Omental fat pad (tissue), 4 donors: Measurements from ENCODE around the gene LMO7. TPM values are rescaled to one million over a fixed set of nuclear protein-coding genes. Genes with fewer than 3 reads are reported as not detected.

Experiments used
- ATAC-seq: fragments of 150-250 bp; one replicate; pipeline ENCODE4 v1.9.1; 2016; ENCODE audit warnings: mild to moderate bottlenecking, moderate library complexity; ENCODE audit not compliant: low FRiP score
- DNase-seq: peaks from one replicate; pipeline ENCODE4 v3.0.0-alpha.2; 2019; ENCODE audit warnings: low spot score
- total RNA-seq, 4 donors: library from RNA; depleted of rRNA; stranded (reverse); fragments of >200 nt; gene quantifications; one replicate each; pipeline ENCODE4 v1.1.0, GENCODE V29; 2016
- TF ChIP-seq, protein P1 (sequence below), 3 donors: fragments of 450-650 bp; IDR thresholded peaks; one replicate each; pipeline ENCODE4 v1.5.1; 2016 to 2017; ENCODE audit warnings: antibody characterized with exemption in 3 of 3, mild to moderate bottlenecking in 3 of 3, moderate library complexity in 2 of 3

The LMO7 gene
- total RNA-seq, 4 donors from 2014 or later: 7.7 to 22.0 (median 12.4) TPM

DNA sequence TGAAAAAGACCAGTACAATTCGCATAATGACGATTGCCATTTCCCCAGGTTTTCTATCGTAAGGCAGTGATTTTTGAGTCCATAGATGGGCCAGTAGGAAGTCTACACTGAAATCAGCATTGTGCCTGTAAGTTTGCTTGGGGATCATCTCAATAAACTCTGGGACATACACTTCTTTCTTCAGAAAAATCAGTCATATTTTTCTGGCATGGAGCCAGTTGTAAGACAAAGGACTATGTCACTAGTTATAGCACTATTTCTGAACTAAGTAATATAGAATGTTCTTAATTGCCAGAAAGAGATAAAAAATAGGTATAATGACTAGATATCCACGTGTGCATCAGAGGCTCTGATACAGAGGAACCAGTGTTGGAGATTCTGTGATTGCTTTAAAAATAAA, 243.5 kb downstream of the LMO7 start:
- ATAC-seq (no peak), DNase-seq (no peak)
- TF ChIP-seq, protein P1, sequence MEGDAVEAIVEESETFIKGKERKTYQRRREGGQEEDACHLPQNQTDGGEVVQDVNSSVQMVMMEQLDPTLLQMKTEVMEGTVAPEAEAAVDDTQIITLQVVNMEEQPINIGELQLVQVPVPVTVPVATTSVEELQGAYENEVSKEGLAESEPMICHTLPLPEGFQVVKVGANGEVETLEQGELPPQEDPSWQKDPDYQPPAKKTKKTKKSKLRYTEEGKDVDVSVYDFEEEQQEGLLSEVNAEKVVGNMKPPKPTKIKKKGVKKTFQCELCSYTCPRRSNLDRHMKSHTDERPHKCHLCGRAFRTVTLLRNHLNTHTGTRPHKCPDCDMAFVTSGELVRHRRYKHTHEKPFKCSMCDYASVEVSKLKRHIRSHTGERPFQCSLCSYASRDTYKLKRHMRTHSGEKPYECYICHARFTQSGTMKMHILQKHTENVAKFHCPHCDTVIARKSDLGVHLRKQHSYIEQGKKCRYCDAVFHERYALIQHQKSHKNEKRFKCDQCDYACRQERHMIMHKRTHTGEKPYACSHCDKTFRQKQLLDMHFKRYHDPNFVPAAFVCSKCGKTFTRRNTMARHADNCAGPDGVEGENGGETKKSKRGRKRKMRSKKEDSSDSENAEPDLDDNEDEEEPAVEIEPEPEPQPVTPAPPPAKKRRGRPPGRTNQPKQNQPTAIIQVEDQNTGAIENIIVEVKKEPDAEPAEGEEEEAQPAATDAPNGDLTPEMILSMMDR (IDR thresholded peaks at IDR 0.05): no peak

DNA sequence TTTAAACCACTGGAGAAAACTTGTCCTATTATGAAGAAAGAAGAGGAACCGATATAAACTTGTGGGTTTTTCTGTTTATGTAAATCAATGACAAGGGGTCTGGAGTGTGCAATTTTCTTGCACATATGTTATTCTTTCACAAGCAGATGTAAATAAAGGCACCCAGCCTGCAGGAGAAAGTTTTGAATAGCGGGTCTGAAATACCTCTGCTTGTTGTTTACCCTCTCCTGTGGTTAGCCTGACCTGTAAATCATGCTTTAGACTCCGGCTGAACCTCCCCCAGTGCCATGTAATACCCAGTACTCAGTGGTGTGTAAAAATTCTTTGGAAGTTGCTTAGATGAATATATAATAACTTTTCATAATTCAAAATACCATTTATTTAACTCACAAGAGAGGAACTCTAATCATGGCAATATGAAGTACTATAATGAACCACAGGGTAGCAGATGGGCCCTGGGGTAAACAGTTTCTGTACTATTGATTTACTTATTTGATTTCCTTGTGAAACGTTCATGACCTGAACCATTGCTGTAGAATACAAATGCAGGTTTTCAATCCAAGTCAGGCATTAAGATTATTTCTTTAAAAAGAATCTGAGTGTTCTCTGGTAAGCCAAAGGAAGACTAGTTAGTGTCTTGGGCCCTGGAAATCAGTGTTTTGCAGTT, 245.1 kb downstream of the LMO7 start:
- ATAC-seq: no peak
- TF ChIP-seq, protein P1 (IDR thresholded peaks at IDR 0.05): no peak

DNA sequence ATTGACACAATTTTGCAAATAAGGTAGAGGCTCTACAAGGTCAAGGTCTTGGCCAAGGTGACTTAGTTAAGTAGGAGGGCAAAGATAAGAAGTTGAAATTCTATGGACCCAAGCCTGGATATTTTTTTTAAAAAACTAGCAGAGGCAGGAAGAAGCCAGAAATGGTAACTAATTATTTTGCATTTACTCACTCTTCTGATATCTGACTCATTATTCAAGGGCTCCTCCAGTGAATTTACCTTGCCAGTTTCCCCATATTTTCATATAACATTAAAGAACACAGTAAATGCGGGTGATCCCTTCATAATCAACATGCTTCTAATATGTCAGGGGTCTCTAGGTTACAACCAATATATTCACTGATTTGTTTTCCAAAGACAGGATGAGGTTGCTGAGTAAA, 246.1 kb downstream of the LMO7 start:
- DNase-seq: no peak
- no peak for ATAC-seq
- TF ChIP-seq, protein P1 (IDR thresholded peaks at IDR 0.05): no peak

More for the DNA sequence above, 245.1 kb downstream of the LMO7 start:
- DNase-seq: no peak

GRCh38 chr13:75889427-75889826, 253.3 kb downstream of the LMO7 start:
- TF ChIP-seq, protein P1 (IDR thresholded peaks at IDR 0.05): no peak
- no peak for DNase-seq
- ATAC-seq: no peak

- DNase-seq: no peak
- no peak for ATAC-seq
- TF ChIP-seq, protein P1 (IDR thresholded peaks at IDR 0.05): no peak
These were observed 259.0 kb downstream of the LMO7 start for GRCh38 chr13:75895168-75895567.

GRCh38 chr13:75896271-75896670, 260.1 kb downstream of the LMO7 start:
- DNase-seq (no peak), ATAC-seq (no peak)
- TF ChIP-seq, protein P1 (IDR thresholded peaks at IDR 0.05): no peak

DNA sequence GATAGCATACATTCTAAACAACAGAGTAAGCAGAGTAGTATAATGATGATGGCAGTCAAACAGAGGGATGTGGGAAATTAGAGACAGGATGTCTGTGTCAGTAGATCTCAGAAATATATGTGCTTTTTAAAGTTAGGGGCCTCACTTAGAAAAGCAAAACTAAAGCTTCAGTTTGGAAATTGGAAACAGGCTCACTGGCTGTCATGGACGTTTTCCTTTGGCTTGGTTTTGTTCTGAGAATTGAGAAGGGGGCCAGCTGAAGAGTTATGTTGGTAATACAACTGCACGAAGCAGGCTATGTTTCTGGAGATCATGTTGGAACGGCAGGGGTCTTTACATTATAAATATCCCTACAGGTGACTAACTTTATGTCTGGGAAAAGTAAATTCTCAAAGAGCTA, 261.3 kb downstream of the LMO7 start:
- ATAC-seq: no peak
- DNase-seq: no peak

More for the DNA sequence above, 261.3 kb downstream of the LMO7 start:
- TF ChIP-seq, protein P1 (IDR thresholded peaks at IDR 0.05): no peak
